ENCODE measurements around the gene TBL1XR1.

The TBL1XR1 gene

DNA sequence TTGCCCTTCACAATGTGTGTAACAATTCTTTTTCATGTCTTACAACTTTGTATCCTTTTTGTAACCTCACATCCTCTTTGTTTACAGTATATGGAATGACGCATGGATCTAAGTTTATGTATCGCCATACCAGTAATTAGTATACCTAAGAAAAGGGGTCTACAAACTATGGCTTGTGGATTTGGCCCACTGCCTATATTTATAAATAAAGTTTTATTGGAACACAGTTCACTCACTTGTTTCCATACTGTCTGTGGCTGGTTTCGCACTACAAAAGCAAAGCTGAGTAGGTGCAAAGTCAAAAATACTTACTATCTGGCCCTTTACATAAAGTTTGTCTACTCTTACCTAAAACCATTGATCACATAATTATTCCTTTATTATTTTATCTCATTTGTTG lies 226.5 kb downstream of the TBL1XR1 start:
- H3K4me2 ChIP-seq (ENCODE audit: low read depth, low read length, poor library complexity, severe bottlenecking), result no peak overlapping the region

GRCh38 chr3:176969506-176969905 lies 227.8 kb downstream of the TBL1XR1 start:
- Histone ChIP-seq H3K9me2 (replicated peaks; ENCODE audit: insufficient read depth, low read length) (no peaks in the 10 kb centered on the region), H3K4me2 (ENCODE audit: low read depth, low read length, poor library complexity, severe bottlenecking) (no peak overlapping the region), H3K9me3 (ENCODE audit: insufficient read depth, low read length) (no peaks in the 10 kb centered on the region), H2AFZ (ENCODE audit: low read depth, low read length, severe bottlenecking) (no peak overlapping the region), H3K36me3 (ENCODE audit: low read length) (no peaks in the 10 kb centered on the region), H3K79me2 (ENCODE audit: insufficient read depth, low read length) (no peaks in the 10 kb centered on the region), H3K4me3 (ENCODE audit: insufficient read depth, low read length, poor library complexity, severe bottlenecking) (no peak overlapping the region), H3F3A (ENCODE audit: insufficient read depth) (no peaks in the 10 kb centered on the region), H4K20me1 (ENCODE audit: low read depth, low read length) (no peaks in the 10 kb centered on the region), H3K9ac (ENCODE audit: low read length) (no peak overlapping the region), H3K27ac (ENCODE audit: low read depth, low read length) (no peak overlapping the region), H3K27me3 (ENCODE audit: low read length) (no peaks in the 10 kb centered on the region)
- TF ChIP-seq CTCF (IDR thresholded peaks at IDR 0.05; ENCODE audit: insufficient read depth, low read length, poor library complexity, severe bottlenecking) (no peak), EZH2phosphoT487 (conservative IDR thresholded peaks at IDR 0.05; ENCODE audit: low read length) (no peak)

More for the DNA sequence above, 226.5 kb downstream of the TBL1XR1 start:
- Histone ChIP-seq H3K27me3 (ENCODE audit: low read length) (no peaks in the 10 kb centered on the region), H3K4me3 (ENCODE audit: insufficient read depth, low read length, poor library complexity, severe bottlenecking) (no peak overlapping the region), H2AFZ (ENCODE audit: low read depth, low read length, severe bottlenecking) (no peak overlapping the region), H3K27ac (ENCODE audit: low read depth, low read length) (no peak overlapping the region), H3K79me2 (ENCODE audit: insufficient read depth, low read length) (no peaks in the 10 kb centered on the region), H3K36me3 (ENCODE audit: low read length) (no peaks in the 10 kb centered on the region), H3K9ac (ENCODE audit: low read length) (no peak overlapping the region), H3K9me2 (replicated peaks; ENCODE audit: insufficient read depth, low read length) (no peaks in the 10 kb centered on the region), H3F3A (ENCODE audit: insufficient read depth) (no peaks in the 10 kb centered on the region), H3K9me3 (ENCODE audit: insufficient read depth, low read length) (no peaks in the 10 kb centered on the region), H4K20me1 (ENCODE audit: low read depth, low read length) (no peaks in the 10 kb centered on the region)
- TF ChIP-seq CTCF (IDR thresholded peaks at IDR 0.05; ENCODE audit: insufficient read depth, low read length, poor library complexity, severe bottlenecking) (no peak), EZH2phosphoT487 (conservative IDR thresholded peaks at IDR 0.05; ENCODE audit: low read length) (no peak)
